22Rv1 (cell line): ENCODE results near the gene WDR48.

Experiments
- CTCF ChIP-seq: fragments of 450-650 bp; IDR thresholded peaks from 2 replicates; pipeline ENCODE4 v1.5.1; 2017; ENCODE audit warnings: mild to moderate bottlenecking
- ZFX ChIP-seq: fragments of 450-650 bp; IDR thresholded peaks from 2 replicates; pipeline ENCODE4 v1.6.1; 2017; ENCODE audit warnings: antibody characterized with exemption, borderline replicate concordance

- no peak for TF ChIP-seq CTCF
- TF ChIP-seq ZFX, result no peak
Measured at GRCh38 chr3:39097716-39098472, 46.1 kb downstream of the WDR48 start.
